AG04450 (cell line): ENCODE results near the gene NOMO2. TPM values are rescaled to one million over a fixed set of nuclear protein-coding genes. Genes with fewer than 3 reads are reported as not detected.
"Not testable (repeated sequence)": the region's sequence is repeated elsewhere in the genome, so short reads cannot be mapped to it uniquely, and the experiment has no call there.

Experiments
- CTCF ChIA-PET: fragments of 300-600, 350-600 bp; formaldehyde crosslinking; extraction: SDS; loops from one replicate; lab custom pipeline; 2022; ENCODE audit warnings: antibody characterized with exemption, inconsistent platforms; lab: Charles Lee
- POLR2A ChIA-PET: fragments of 350-600 bp; formaldehyde crosslinking; extraction: SDS; loops from one replicate; lab custom pipeline; 2021; ENCODE audit warnings: antibody characterized with exemption, inconsistent platforms; lab: Yijun Ruan, JAX
- DNase-seq: peaks from one replicate; pipeline ENCODE4 v3.0.0-alpha.2; 2011; ENCODE audit warnings: low read depth, low spot score
- H3K27ac ChIP-seq: one replicate; pipeline ENCODE4 v1.5.1; 2012; ENCODE audit warnings: low read depth, low read length, control low read depth
- H3K27me3 ChIP-seq: one replicate; pipeline ENCODE4 v1.6.0; 2012; ENCODE audit warnings: low read length; ENCODE audit not compliant: control insufficient read depth, insufficient read depth
- H3K4me3 ChIP-seq: 2 replicates; pipeline ENCODE4 v1.5.1; 2011; ENCODE audit warnings: mild to moderate bottlenecking, low read depth, low read length, control low read depth
- H3K9me3 ChIP-seq: 2 replicates; pipeline ENCODE4 v1.5.1; 2012; ENCODE audit warnings: low read length; ENCODE audit not compliant: control insufficient read depth, insufficient read depth
- polyA plus RNA-seq: library from polyadenylated mRNA; depleted of rRNA; stranded (reverse); fragments of >200 nt; gene quantifications from 2 replicates; pipeline ENCODE4 v1.2.3, GENCODE V29; 2011
- TF ChIP-seq, protein P1 (sequence below): IDR thresholded peaks from 2 replicates; pipeline ENCODE4 v1.5.1; 2011; ENCODE audit warnings: low read depth, low read length, control low read depth, inconsistent platforms

NOMO2 gene
- polyA plus RNA-seq, 1 experiment = 216 TPM

DNA sequence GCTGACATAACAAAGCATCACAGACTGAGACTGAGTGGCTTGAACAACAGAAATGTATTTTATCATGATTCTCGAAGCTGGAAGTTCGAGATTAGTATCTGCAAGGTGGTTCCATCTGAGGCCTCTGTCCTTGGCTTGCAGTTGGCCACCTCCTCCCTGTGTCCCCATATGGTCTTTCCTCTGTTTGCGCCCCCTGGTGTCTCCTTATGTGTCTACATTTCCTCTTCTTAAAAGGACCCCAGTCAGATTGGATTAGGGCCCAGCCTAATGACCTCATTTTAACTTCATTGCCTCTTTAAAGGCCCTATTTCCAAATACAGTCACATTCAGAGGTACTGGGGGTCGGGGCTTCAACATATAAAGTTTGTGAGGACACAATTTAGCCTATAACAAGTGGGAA is 30.0 kb upstream of the NOMO2 start:
- DNase-seq, CTCF ChIA-PET, H3K27ac ChIP-seq, H3K9me3 ChIP-seq, H3K27me3 ChIP-seq, H3K4me3 ChIP-seq, POLR2A ChIA-PET: not testable (repeated sequence)
- TF ChIP-seq, protein P1, sequence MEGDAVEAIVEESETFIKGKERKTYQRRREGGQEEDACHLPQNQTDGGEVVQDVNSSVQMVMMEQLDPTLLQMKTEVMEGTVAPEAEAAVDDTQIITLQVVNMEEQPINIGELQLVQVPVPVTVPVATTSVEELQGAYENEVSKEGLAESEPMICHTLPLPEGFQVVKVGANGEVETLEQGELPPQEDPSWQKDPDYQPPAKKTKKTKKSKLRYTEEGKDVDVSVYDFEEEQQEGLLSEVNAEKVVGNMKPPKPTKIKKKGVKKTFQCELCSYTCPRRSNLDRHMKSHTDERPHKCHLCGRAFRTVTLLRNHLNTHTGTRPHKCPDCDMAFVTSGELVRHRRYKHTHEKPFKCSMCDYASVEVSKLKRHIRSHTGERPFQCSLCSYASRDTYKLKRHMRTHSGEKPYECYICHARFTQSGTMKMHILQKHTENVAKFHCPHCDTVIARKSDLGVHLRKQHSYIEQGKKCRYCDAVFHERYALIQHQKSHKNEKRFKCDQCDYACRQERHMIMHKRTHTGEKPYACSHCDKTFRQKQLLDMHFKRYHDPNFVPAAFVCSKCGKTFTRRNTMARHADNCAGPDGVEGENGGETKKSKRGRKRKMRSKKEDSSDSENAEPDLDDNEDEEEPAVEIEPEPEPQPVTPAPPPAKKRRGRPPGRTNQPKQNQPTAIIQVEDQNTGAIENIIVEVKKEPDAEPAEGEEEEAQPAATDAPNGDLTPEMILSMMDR = peak; percentile 29

DNA sequence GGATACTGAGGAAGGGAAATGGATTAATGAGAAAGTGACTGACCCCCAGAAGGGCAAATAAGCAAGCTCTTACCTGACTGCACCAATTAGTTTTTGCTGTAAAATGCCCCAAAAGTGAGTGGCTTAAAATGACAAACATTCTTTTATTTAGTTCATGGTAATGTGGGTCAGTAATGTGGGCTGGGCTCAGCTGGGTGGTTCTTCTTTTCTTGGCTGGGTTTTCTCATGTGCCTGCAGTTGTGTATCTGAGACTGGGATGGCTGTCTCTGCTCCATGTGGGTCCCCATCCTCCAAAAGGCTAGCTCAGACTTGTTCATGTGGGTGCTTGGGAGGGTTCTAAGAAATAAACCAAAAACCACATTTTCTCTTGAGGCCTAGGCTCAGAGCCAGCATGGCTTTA is 29.5 kb upstream of the NOMO2 start:
- H3K27me3 ChIP-seq, POLR2A ChIA-PET, H3K27ac ChIP-seq, H3K4me3 ChIP-seq, CTCF ChIA-PET, H3K9me3 ChIP-seq, DNase-seq: not testable (repeated sequence)

DNA sequence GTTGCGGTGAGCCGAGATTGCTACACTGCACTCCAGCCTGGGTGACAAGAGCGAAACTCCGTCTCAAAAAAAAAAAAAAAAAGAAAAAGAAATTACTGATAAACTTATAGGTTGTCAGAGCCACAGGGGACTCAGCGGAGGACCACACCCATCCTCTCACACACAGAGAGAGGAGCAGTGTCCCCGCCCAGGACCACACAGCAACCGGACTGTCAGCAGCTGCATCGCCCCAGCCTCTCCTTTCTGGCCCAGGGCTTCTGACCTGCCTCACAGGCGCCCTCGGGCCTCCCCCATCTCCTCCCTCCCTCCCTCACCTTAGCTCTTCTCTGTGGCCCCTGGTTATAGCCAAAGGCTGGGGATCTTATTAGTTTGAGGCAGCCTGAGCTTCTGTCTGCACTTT is 27.9 kb upstream of the NOMO2 start:
- H3K4me3 ChIP-seq, POLR2A ChIA-PET, H3K27me3 ChIP-seq, H3K27ac ChIP-seq, H3K9me3 ChIP-seq, DNase-seq: not testable (repeated sequence)
- CTCF ChIA-PET = interaction anchor here (0.7 kb wide), 1 partner anchor 1454 kb away, joined by 8 read pairs; no protein-coding TSS in a partner anchor

DNA sequence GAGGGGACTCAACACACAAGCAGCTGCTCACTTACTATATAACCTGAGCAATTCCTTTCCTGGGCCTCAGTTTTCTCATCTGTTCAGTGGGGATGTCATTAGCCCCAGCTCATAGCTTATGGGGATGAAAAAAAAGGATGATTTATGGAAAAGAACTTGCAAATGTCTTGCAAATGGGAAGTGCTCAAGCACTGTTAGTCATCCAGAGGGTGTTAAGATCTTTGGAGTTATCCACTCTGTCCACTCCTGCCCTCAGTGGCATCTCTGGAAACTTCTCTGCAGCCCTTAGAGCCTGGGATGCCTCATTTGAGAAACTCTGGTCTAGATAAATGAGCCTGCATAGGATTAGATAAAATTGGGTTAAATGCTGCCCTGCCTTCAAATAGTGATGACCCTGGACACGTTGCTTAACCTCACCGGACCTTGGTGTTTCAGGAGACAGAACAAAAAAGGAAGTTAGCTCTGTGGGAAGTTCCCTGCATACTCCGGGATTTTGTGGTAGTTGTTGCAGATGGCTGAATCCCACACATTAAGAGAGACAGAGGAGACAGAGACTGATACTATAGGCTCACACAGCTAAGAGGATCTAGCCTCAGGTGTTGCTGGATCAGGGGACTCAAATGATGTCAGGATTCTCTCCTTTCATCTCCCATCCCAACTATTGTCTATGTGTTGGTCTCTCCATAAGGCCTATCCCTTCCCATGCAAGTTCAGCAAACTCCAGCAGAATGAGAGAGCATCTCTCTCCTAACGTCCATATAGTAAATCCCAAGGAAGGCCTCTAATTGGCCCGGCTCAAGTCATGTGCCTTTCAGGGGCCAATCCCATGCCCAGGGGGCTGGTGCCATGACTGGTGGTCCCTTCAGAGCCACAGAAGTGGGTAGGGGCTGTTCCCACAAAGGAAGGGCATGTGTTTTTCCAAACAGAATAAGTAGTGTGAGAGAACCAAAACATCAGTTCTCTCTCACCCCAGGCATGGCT is 25.0 kb upstream of the NOMO2 start:
- DNase-seq, H3K4me3 ChIP-seq, H3K27ac ChIP-seq, H3K27me3 ChIP-seq, H3K9me3 ChIP-seq, CTCF ChIA-PET, POLR2A ChIA-PET: not testable (repeated sequence)

DNA sequence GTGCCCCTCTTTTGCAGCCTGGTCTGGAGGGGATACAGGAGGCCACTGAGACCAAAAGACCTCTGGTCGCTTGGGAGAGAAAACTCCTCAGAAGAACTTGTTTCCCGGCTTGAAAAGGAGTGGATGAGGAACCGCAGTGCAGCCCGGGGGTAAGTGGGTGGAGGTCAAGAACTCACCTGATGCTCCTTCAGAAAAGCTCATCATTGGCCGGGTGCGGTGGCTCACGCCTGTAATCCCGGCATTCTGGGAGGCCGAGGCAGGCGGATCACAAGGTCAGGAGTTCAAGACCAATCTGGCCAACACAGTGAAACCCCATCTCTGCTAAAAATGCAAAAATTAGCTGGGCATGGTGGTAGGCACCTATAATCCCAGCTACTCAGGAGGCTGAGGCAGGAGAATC is 23.9 kb upstream of the NOMO2 start:
- H3K9me3 ChIP-seq, H3K27me3 ChIP-seq, POLR2A ChIA-PET, DNase-seq, H3K4me3 ChIP-seq, CTCF ChIA-PET, H3K27ac ChIP-seq: not testable (repeated sequence)

DNA sequence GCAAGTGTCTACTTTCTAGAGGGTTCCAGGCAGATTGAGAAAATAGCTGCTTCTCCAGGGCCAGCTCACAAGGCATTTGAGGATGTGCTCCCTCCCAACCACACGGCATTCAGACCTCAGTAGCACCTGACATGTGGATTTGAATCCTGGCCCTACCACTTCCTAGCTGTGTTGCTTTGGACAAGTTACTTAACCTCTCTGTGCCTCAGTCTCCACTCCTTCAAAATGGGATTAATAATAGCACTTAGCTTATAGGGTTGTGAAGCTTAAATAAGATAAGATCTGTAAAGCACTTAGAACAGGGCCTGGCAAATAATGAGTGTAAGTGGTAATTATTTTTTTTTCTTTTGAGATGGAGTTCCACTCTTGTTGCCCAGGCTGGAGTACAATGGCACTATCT is 21.0 kb upstream of the NOMO2 start:
- Histone ChIP-seq H3K27me3 (no peaks in the 10 kb centered on the region), H3K9me3 (no peaks in the 10 kb centered on the region), H3K27ac (no peak overlapping the region), H3K4me3 (no peak overlapping the region)
- TF ChIP-seq, protein P1 = no peak
- DNase-seq = no peak
- CTCF ChIA-PET = no interaction called here
- POLR2A ChIA-PET = no interaction called here

DNA sequence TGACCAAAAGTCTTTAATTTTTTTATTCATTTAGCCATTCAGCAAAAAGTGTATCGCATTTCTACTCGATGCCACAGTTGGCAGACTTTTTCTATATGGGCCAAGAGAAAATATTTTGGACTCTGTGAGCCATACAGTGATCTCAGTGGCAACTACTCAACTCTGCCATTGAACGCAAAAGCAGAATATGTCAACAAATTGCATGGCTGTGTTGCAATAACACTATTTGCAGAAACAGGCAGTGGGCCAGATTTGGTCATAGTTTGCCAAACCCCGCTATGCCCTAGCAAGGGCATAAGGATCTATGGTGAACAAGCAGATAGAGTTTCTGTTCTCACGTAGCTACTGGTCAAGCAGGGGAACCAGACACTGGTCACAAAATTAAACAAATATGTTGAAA is 18.5 kb upstream of the NOMO2 start:
- H3K9me3 ChIP-seq, H3K27me3 ChIP-seq, CTCF ChIA-PET, DNase-seq, POLR2A ChIA-PET, H3K4me3 ChIP-seq, H3K27ac ChIP-seq: not testable (repeated sequence)

DNA sequence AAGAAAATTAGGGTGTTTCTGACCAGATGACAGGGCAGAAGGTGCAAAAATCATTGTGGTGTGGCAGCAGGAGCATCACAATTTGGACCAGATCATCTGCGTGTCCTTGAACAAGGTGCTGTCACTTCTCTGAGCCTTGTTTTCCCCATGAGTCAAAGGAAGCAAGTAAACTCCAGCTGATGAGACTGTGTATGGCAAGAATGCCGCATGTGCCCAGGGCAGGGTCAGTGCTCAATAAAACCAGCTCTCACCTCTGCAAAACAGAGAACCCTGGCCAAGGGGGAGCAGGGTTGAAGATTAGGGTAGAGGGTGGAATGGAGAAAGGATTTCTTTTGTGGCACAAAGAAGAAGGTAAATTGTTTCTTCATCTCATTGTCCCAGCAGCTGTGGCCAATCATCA is 17.4 kb upstream of the NOMO2 start:
- POLR2A ChIA-PET, DNase-seq, H3K4me3 ChIP-seq, H3K27ac ChIP-seq, CTCF ChIA-PET, H3K27me3 ChIP-seq, H3K9me3 ChIP-seq: not testable (repeated sequence)

DNA sequence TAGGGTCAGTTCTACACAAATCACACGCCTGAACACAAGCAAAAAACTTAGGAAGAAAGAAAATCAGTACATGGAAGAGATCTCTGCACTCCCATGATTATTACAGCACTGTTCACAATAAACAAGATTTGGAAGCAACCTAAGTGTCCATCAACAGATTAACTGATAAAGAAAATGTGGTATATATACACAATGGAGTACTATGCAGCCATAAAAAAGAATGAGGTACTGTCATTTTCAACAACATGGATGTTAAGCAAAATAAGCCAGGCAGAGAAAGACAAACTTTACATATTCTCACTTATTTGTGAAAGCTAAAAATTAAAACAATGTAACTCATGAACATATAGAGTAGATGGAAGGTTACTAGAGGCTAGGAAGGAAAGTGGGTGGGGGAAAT is 16.0 kb upstream of the NOMO2 start:
- DNase-seq, H3K27me3 ChIP-seq, CTCF ChIA-PET, POLR2A ChIA-PET, H3K9me3 ChIP-seq, H3K27ac ChIP-seq, H3K4me3 ChIP-seq: not testable (repeated sequence)

DNA sequence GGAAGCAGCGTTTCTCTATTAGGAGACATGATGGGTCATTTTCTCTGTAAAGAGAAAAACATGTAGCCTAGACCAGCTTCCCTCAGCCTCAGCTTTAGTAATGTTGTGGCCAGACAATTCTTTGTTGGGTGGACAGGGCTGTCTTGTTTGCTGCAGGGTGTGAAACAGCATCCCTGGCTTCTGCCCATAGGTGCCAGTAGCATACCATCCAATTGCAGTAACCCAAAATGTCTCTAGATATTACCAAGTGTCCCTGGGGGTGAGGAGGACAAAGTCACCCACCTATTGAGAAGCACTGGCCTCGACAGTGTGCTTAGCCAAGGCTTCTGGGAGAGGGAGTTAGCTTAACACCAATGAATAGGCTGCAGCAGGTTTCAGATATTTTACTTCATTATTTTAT is 14.0 kb upstream of the NOMO2 start:
- H3K9me3 ChIP-seq, H3K27me3 ChIP-seq, DNase-seq, H3K4me3 ChIP-seq, POLR2A ChIA-PET, H3K27ac ChIP-seq, CTCF ChIA-PET: not testable (repeated sequence)
